Adipocyte (in vitro differentiated cells): Measurements from ENCODE around the gene HGF.

Source experiments
- DNase-seq: peaks from one replicate; pipeline ENCODE4 v3.0.0-alpha.2; 2015; ENCODE audit warnings: low read depth
- H3K27me3 ChIP-seq: replicated peaks from 2 replicates; pipeline ENCODE4 v1.7.0; 2013; ENCODE audit warnings: mild to moderate bottlenecking, low read length, moderate library complexity; ENCODE audit not compliant: control insufficient read depth, insufficient read depth
- H3K36me3 ChIP-seq: 2 replicates; pipeline ENCODE4 v1.7.0; 2013; ENCODE audit warnings: low read length, mild to moderate bottlenecking, moderate library complexity; ENCODE audit not compliant: control insufficient read depth, insufficient read depth, severe bottlenecking
- H3K4me1 ChIP-seq: 2 replicates; pipeline ENCODE4 v1.7.0; 2013; ENCODE audit warnings: mild to moderate bottlenecking, low read length, moderate library complexity; ENCODE audit not compliant: control insufficient read depth, insufficient read depth
- H3K4me3 ChIP-seq: 2 replicates; pipeline ENCODE4 v1.7.0; 2013; ENCODE audit warnings: mild to moderate bottlenecking, low read length, moderate library complexity
- H3K9ac ChIP-seq: 2 replicates; pipeline ENCODE4 v1.7.0; 2013; ENCODE audit warnings: mild to moderate bottlenecking, low read length, moderate library complexity
- H3K9me3 ChIP-seq: 2 replicates; pipeline ENCODE4 v1.7.0; 2013; ENCODE audit warnings: mild to moderate bottlenecking, low read length, moderate library complexity; ENCODE audit not compliant: control insufficient read depth

HGF gene

DNA sequence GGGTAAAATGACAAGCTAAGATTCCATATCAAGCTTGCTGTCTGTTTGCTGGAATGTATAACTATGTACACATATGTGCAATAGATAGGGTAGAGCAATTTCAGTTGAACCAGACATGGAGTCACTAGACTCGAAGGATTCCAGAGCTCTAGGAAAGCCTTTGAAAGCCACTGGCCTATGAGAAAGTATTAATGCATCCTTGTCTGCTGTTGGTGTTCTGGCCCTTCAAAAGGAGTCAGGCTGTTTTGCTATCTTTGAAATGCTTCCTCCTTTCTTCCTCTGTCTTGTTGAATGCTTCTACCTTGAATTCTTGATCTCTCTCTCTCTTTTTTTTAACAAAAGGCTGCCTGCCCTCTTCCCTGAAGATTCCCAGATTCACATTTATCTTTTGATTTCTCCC lies 20.8 kb upstream of the HGF start:
- H3K27me3 ChIP-seq: no peaks in the 10 kb centered on the region
- no peak for DNase-seq
- no peak overlapping the region for H3K9ac ChIP-seq
- no peaks in the 10 kb centered on the region for H3K9me3 ChIP-seq
- H3K4me1 ChIP-seq: peaks cover 14% of the 10 kb centered on the region
- no peaks in the 10 kb centered on the region for H3K36me3 ChIP-seq
- no peak overlapping the region for H3K4me3 ChIP-seq

- Histone ChIP-seq H3K4me3 (no peak overlapping the region), H3K36me3 (no peaks in the 10 kb centered on the region), H3K9me3 (no peaks in the 10 kb centered on the region), H3K27me3 (no peaks in the 10 kb centered on the region), H3K4me1 (peaks cover 14% of the 10 kb centered on the region), H3K9ac (no peak overlapping the region)
- no peak for DNase-seq
Observed at GRCh38 chr7:81790120-81790500, 20.3 kb upstream of the HGF start.

DNA sequence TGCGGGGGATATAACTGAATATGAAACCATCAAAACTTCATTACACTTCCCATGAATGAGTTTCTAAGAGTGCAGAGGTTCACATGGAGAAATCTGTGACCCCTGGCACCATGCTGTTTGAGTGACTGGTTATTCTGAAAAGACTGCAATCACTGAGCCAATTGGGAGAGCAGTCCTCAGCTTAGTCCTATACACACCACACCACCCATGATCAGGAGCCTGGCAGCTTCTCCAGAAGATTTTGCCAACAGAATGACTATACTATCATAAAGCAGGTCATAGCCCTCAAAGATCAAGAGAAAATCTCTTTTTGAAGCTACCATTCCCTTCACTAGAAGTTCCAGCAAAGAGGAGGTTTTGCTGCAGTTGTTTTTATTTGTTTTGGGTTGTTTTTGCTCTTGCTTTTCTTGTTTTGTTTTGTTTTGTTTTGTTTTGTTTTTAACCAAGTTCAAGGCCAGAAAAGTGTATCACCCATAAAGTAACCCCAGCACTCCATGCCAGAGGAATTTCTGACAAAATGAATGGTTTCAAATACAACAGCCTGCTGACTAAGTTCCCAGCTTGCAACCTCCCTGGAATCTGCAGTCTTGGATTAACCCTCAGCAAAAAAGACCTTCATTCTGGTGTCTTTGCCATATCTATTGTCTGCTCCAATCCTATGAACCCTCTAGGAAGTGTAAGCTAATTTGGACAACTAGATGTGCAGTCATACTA lies 19.7 kb upstream of the HGF start:
- no peaks in the 10 kb centered on the region for H3K9me3 ChIP-seq

GRCh38 chr7:81788246-81788645 lies 18.4 kb upstream of the HGF start:
- Histone ChIP-seq H3K36me3 (no peaks in the 10 kb centered on the region), H3K4me1 (peaks cover 14% of the 10 kb centered on the region), H3K4me3 (no peak overlapping the region), H3K9ac (no peak overlapping the region), H3K9me3 (no peaks in the 10 kb centered on the region), H3K27me3 (no peaks in the 10 kb centered on the region)
- no peak for DNase-seq

More for the DNA sequence above, 19.7 kb upstream of the HGF start:
- peak; percentile 4 for DNase-seq
- Histone ChIP-seq H3K27me3 (no peaks in the 10 kb centered on the region), H3K9ac (no peak overlapping the region), H3K36me3 (no peaks in the 10 kb centered on the region), H3K4me1 (peaks cover 14% of the 10 kb centered on the region), H3K4me3 (no peak overlapping the region)

GRCh38 chr7:81783818-81784217 lies 14.0 kb upstream of the HGF start:
- Histone ChIP-seq H3K36me3 (no peaks in the 10 kb centered on the region), H3K9ac (no peak overlapping the region), H3K27me3 (no peaks in the 10 kb centered on the region), H3K4me3 (no peak overlapping the region), H3K4me1 (peaks cover 4% of the 10 kb centered on the region), H3K9me3 (no peaks in the 10 kb centered on the region)
- no peak for DNase-seq

GRCh38 chr7:81780914-81781693 lies 11.3 kb upstream of the HGF start:
- Histone ChIP-seq H3K9ac (no peak overlapping the region), H3K36me3 (no peaks in the 10 kb centered on the region), H3K27me3 (no peaks in the 10 kb centered on the region), H3K9me3 (no peaks in the 10 kb centered on the region), H3K4me1 (peaks cover 4% of the 10 kb centered on the region), H3K4me3 (no peak overlapping the region)
- DNase-seq: peak; percentile 33

GRCh38 chr7:81779706-81780105 lies 9.9 kb upstream of the HGF start:
- H3K4me1 ChIP-seq: peaks cover 4% of the 10 kb centered on the region
- no peak overlapping the region for H3K4me3 ChIP-seq
- no peaks in the 10 kb centered on the region for H3K9me3 ChIP-seq
- H3K36me3 ChIP-seq: no peaks in the 10 kb centered on the region
- no peak overlapping the region for H3K9ac ChIP-seq
- no peak for DNase-seq
- no peaks in the 10 kb centered on the region for H3K27me3 ChIP-seq

- no peaks in the 10 kb centered on the region for H3K9me3 ChIP-seq
Observed at GRCh38 chr7:81777697-81778096, 7.8 kb upstream of the HGF start.

GRCh38 chr7:81776948-81777630 lies 7.2 kb upstream of the HGF start:
- Histone ChIP-seq H3K36me3 (no peaks in the 10 kb centered on the region), H3K9ac (no peak overlapping the region), H3K4me1 (peaks cover 4% of the 10 kb centered on the region), H3K9me3 (no peaks in the 10 kb centered on the region), H3K4me3 (no peak overlapping the region), H3K27me3 (no peaks in the 10 kb centered on the region)
- DNase-seq: no peak

More at GRCh38 chr7:81777697-81778096, 7.8 kb upstream of the HGF start:
- Histone ChIP-seq H3K36me3 (no peaks in the 10 kb centered on the region), H3K4me3 (no peak overlapping the region), H3K27me3 (no peaks in the 10 kb centered on the region), H3K9ac (no peak overlapping the region), H3K4me1 (peaks cover 4% of the 10 kb centered on the region)
- no peak for DNase-seq

- no peaks in the 10 kb centered on the region for H3K4me1 ChIP-seq
- H3K9me3 ChIP-seq: no peaks in the 10 kb centered on the region
- no peaks in the 10 kb centered on the region for H3K36me3 ChIP-seq
- no peaks in the 10 kb centered on the region for H3K27me3 ChIP-seq
- DNase-seq: no peak
- H3K4me3 ChIP-seq: no peak overlapping the region
- H3K9ac ChIP-seq: no peak overlapping the region
Observed at GRCh38 chr7:81776161-81776560, 6.3 kb upstream of the HGF start.

DNA sequence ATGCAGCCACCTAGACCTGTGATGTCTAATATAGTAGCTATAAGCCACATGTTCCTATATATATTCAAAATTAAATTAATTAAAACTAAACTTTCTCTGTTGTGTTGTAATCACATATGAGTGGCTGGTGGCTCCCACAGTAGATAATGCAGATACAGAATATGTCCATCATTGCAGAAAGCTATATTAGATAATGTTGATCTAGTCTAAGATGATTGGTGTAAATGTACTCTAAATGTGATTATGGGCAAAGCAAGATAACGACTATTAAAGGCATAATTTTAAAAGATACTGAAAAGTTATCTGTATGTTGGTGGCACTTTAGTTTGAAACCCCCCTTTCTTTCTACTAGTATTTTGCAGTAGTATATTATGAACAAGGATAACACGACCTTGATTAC lies 5.7 kb upstream of the HGF start:
- DNase-seq: no peak
- Histone ChIP-seq H3K36me3 (no peaks in the 10 kb centered on the region), H3K9me3 (no peaks in the 10 kb centered on the region), H3K9ac (no peak overlapping the region), H3K4me1 (peaks cover under 1% of the 10 kb centered on the region), H3K4me3 (no peak overlapping the region), H3K27me3 (no peaks in the 10 kb centered on the region)
